A549 (cell line): Measurements from ENCODE around the gene TRMT2A.

Source experiments
- CTCF ChIP-seq: fragments of >200 bp; sonication (Bioruptor Twin); formaldehyde crosslinking; IDR thresholded peaks from 3 replicates; pipeline ENCODE4 v1.5.1; 2016
- ELK1 ChIP-seq: fragments of 150-350 bp; IDR thresholded peaks from 2 replicates; pipeline ENCODE4 v1.6.1; 2014; ENCODE audit warnings: low read depth, mild to moderate bottlenecking, low read length
- ESRRA ChIP-seq: fragments of 150-350 bp; IDR thresholded peaks from 2 replicates; pipeline ENCODE4 v1.6.1; 2014; ENCODE audit warnings: mild to moderate bottlenecking, low read length, borderline replicate concordance
- JUN ChIP-seq, 2 experiments: fragments of >200 bp; sonication (Bioruptor Twin); formaldehyde crosslinking; IDR thresholded peaks; 2 replicates in 1 of 2; 3 replicates in 1 of 2; pipeline ENCODE4 v1.6.1; 2016 to 2017
- KDM1A ChIP-seq: fragments of 200-600 bp; sonication (generic); IDR thresholded peaks from 2 replicates; pipeline ENCODE4 v1.6.1; 2016; ENCODE audit warnings: low read depth, mild to moderate bottlenecking
- MAZ ChIP-seq: fragments of 150-350 bp; IDR thresholded peaks from 2 replicates; pipeline ENCODE4 v1.6.1; 2014; ENCODE audit warnings: antibody characterized with exemption, low read depth, low read length, borderline replicate concordance
- MYC ChIP-seq: IDR thresholded peaks from 2 replicates; pipeline ENCODE4 v1.6.1; 2012; ENCODE audit warnings: mild to moderate bottlenecking, inconsistent platforms, low read length, improper control_type of control experiment, borderline replicate concordance
- POLR2A ChIP-seq: IDR thresholded peaks from 2 replicates; pipeline ENCODE4 v1.6.1; 2012; ENCODE audit warnings: mild to moderate bottlenecking, low read length
- RAD21 ChIP-seq, 2 experiments: fragments of >200 bp in 1 of 2; sonication (Bioruptor Twin) in 1 of 2; formaldehyde crosslinking in 1 of 2; IDR thresholded peaks in 1 of 2; conservative IDR thresholded peaks in 1 of 2; 2 replicates in 1 of 2; 3 replicates in 1 of 2; pipeline ENCODE4 v1.6.1; 2012 to 2018; ENCODE audit warnings: inconsistent platforms in 1 of 2
- REST ChIP-seq: fragments of 200-600 bp; sonication (generic); IDR thresholded peaks from 2 replicates; pipeline ENCODE4 v1.6.1; 2016; ENCODE audit warnings: antibody characterized with exemption, mild to moderate bottlenecking, moderate library complexity

- no peak for TF ChIP-seq CTCF
- no peak for TF ChIP-seq RAD21 (conservative IDR thresholded peaks at IDR 0.05 in 1 of 2, IDR thresholded peaks at IDR 0.05 in 1 of 2)
- no peak for TF ChIP-seq KDM1A
- TF ChIP-seq JUN (IDR thresholded peaks at IDR 0.05): no peak
- no peak for TF ChIP-seq REST
- no peak for TF ChIP-seq POLR2A
- TF ChIP-seq ELK1: no peak
- no peak for TF ChIP-seq MYC
- TF ChIP-seq ESRRA: no peak
- no peak for TF ChIP-seq MAZ
Measured at GRCh38 chr22:20095521-20095920, 21.5 kb downstream of the TRMT2A start.
